Neural cell (in vitro differentiated cells): ENCODE measurements around the gene FYN.

ENCODE experiments used
- EP300 ChIP-seq: fragments of 450-650 bp; conservative IDR thresholded peaks from 2 replicates; pipeline ENCODE4 v1.6.1; 2014; ENCODE audit warnings: antibody characterized with exemption, mild to moderate bottlenecking, moderate library complexity; ENCODE audit not compliant: poor library complexity, severe bottlenecking
- TF ChIP-seq, protein P1 (sequence below): fragments of 450-650 bp; IDR thresholded peaks from 2 replicates; pipeline ENCODE4 v1.5.1; 2014; ENCODE audit warnings: antibody characterized with exemption, mild to moderate bottlenecking, moderate library complexity; ENCODE audit not compliant: poor library complexity, severe bottlenecking
- TF ChIP-seq, protein P2 (sequence below): IDR thresholded peaks from 2 replicates; pipeline ENCODE4 v1.6.1; 2012; ENCODE audit warnings: borderline replicate concordance

DNA sequence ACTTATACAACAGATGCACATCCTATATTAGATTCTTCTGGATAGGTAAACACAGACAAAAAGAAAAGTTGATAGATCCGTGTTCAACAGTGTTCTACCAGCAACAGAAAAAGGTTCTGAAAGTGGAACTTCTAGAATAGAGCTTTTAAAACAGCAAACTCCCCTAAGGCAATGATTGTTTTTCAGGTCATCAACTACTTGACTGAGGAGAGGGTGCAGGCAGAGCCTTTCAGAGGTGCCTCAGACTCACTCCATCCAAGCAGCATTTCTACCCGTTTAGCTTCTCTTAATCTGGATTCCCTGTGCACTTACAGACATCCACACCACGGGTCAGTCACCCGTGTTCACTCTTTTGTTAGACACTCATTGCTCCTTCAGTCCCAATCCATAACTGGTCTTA lies 28.9 kb downstream of the FYN start:
- TF ChIP-seq, protein P1, sequence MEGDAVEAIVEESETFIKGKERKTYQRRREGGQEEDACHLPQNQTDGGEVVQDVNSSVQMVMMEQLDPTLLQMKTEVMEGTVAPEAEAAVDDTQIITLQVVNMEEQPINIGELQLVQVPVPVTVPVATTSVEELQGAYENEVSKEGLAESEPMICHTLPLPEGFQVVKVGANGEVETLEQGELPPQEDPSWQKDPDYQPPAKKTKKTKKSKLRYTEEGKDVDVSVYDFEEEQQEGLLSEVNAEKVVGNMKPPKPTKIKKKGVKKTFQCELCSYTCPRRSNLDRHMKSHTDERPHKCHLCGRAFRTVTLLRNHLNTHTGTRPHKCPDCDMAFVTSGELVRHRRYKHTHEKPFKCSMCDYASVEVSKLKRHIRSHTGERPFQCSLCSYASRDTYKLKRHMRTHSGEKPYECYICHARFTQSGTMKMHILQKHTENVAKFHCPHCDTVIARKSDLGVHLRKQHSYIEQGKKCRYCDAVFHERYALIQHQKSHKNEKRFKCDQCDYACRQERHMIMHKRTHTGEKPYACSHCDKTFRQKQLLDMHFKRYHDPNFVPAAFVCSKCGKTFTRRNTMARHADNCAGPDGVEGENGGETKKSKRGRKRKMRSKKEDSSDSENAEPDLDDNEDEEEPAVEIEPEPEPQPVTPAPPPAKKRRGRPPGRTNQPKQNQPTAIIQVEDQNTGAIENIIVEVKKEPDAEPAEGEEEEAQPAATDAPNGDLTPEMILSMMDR = no peak
- TF ChIP-seq, protein P2, sequence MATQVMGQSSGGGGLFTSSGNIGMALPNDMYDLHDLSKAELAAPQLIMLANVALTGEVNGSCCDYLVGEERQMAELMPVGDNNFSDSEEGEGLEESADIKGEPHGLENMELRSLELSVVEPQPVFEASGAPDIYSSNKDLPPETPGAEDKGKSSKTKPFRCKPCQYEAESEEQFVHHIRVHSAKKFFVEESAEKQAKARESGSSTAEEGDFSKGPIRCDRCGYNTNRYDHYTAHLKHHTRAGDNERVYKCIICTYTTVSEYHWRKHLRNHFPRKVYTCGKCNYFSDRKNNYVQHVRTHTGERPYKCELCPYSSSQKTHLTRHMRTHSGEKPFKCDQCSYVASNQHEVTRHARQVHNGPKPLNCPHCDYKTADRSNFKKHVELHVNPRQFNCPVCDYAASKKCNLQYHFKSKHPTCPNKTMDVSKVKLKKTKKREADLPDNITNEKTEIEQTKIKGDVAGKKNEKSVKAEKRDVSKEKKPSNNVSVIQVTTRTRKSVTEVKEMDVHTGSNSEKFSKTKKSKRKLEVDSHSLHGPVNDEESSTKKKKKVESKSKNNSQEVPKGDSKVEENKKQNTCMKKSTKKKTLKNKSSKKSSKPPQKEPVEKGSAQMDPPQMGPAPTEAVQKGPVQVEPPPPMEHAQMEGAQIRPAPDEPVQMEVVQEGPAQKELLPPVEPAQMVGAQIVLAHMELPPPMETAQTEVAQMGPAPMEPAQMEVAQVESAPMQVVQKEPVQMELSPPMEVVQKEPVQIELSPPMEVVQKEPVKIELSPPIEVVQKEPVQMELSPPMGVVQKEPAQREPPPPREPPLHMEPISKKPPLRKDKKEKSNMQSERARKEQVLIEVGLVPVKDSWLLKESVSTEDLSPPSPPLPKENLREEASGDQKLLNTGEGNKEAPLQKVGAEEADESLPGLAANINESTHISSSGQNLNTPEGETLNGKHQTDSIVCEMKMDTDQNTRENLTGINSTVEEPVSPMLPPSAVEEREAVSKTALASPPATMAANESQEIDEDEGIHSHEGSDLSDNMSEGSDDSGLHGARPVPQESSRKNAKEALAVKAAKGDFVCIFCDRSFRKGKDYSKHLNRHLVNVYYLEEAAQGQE = no peak
- no peak for TF ChIP-seq EP300
